ENCODE measurements around the gene GRAMD1C. TPM values are rescaled to one million over a fixed set of nuclear protein-coding genes. Genes with fewer than 3 reads are reported as not detected.
A peak's percentile ranks its signal among the peaks of the same experiment; 100 is the strongest.
"Not testable (repeated sequence)": the region's sequence is repeated elsewhere in the genome, so short reads cannot be mapped to it uniquely, and the experiment has no call there.

The GRAMD1C gene
- total RNA-seq, 3 donors from 2014 or later = 1.6 to 49.8 (median 18.4) TPM

GRCh38 chr3:113839551-113839950 lies 963 bp downstream of the GRAMD1C start:
- Histone ChIP-seq H3K9me3 (no peaks in the 10 kb centered on the region), H3K27ac (no peak overlapping the region), H3K27me3 (no peaks in the 10 kb centered on the region), H3K36me3 (no peaks in the 10 kb centered on the region), H3K4me3 (peak overlapping the region in 2 of 3 donors; percentile 64 to 71), H3K4me1 (no peaks in the 10 kb centered on the region)
- intact Hi-C loops (cut with DNase I; ENCODE audit: low total_unique reads) = no loop called here
- no peak for DNase-seq (ENCODE audit: low spot score in 2 of 2)
- TF ChIP-seq CTCF (IDR thresholded peaks at IDR 0.05) (no peak), POLR2AphosphoS5 (IDR thresholded peaks at IDR 0.05) (no peak), POLR2A (IDR thresholded peaks at IDR 0.05) (no peak)

- Histone ChIP-seq H3K4me3 (no peak overlapping the region), H3K27me3 (no peaks in the 10 kb centered on the region), H3K9me3 (no peaks in the 10 kb centered on the region), H3K27ac (no peak overlapping the region), H3K36me3 (no peaks in the 10 kb centered on the region), H3K4me1 (no peaks in the 10 kb centered on the region)
- TF ChIP-seq POLR2A (IDR thresholded peaks at IDR 0.05) (no peak), CTCF (IDR thresholded peaks at IDR 0.05) (peak in 2 of 3 donors; percentile 46 to 63)
- intact Hi-C loops (cut with DNase I; ENCODE audit: low total_unique reads) = no loop called here
- no peak for DNase-seq (ENCODE audit: low spot score in 2 of 2)
Measured at GRCh38 chr3:113844622-113845222, 6.1 kb downstream of the GRAMD1C start.

- no peak for DNase-seq (ENCODE audit: low spot score in 2 of 2)
- Histone ChIP-seq H3K4me3 (no peak overlapping the region), H3K9me3 (no peaks in the 10 kb centered on the region), H3K4me1 (no peaks in the 10 kb centered on the region), H3K27ac (no peak overlapping the region), H3K36me3 (no peaks in the 10 kb centered on the region), H3K27me3 (no peaks in the 10 kb centered on the region)
- TF ChIP-seq POLR2AphosphoS5 (IDR thresholded peaks at IDR 0.05) = no peak
- TF ChIP-seq POLR2A (IDR thresholded peaks at IDR 0.05) = no peak
- no peak for TF ChIP-seq CTCF (IDR thresholded peaks at IDR 0.05)
- intact Hi-C loops (cut with DNase I; ENCODE audit: low total_unique reads) = no loop called here
Measured at GRCh38 chr3:113847247-113847646, 8.7 kb downstream of the GRAMD1C start.

- Histone ChIP-seq H3K4me1 (no peaks in the 10 kb centered on the region), H3K27me3 (no peaks in the 10 kb centered on the region), H3K27ac (no peak overlapping the region), H3K9me3 (no peaks in the 10 kb centered on the region), H3K36me3 (no peaks in the 10 kb centered on the region), H3K4me3 (no peak overlapping the region)
- intact Hi-C loops (cut with DNase I; ENCODE audit: low total_unique reads) = no loop called here
- no peak for DNase-seq (ENCODE audit: low spot score in 2 of 2)
- TF ChIP-seq POLR2AphosphoS5 (IDR thresholded peaks at IDR 0.05) = peak in 1 of 3 donors; percentile 17
- TF ChIP-seq CTCF (IDR thresholded peaks at IDR 0.05) = no peak
Measured at GRCh38 chr3:113847664-113848461, 9.3 kb downstream of the GRAMD1C start.

- intact Hi-C loops (cut with DNase I; ENCODE audit: low total_unique reads); DNase-seq (ENCODE audit: low spot score in 2 of 2); H3K4me3 ChIP-seq; H3K36me3 ChIP-seq; H3K27ac ChIP-seq; H3K4me1 ChIP-seq; H3K9me3 ChIP-seq; H3K27me3 ChIP-seq: not testable (repeated sequence)
Measured at GRCh38 chr3:113849071-113849470, 10.5 kb downstream of the GRAMD1C start.

GRCh38 chr3:113849841-113850240 lies 11.3 kb downstream of the GRAMD1C start:
- H3K4me1 ChIP-seq; H3K9me3 ChIP-seq; H3K36me3 ChIP-seq; H3K4me3 ChIP-seq; intact Hi-C loops (cut with DNase I; ENCODE audit: low total_unique reads); DNase-seq (ENCODE audit: low spot score in 2 of 2); H3K27ac ChIP-seq; H3K27me3 ChIP-seq: not testable (repeated sequence)

GRCh38 chr3:113850391-113850790 lies 11.8 kb downstream of the GRAMD1C start:
- H3K4me3 ChIP-seq; H3K27me3 ChIP-seq; DNase-seq (ENCODE audit: low spot score in 2 of 2); intact Hi-C loops (cut with DNase I; ENCODE audit: low total_unique reads); H3K27ac ChIP-seq; H3K36me3 ChIP-seq; H3K9me3 ChIP-seq; H3K4me1 ChIP-seq: not testable (repeated sequence)
